GM12874 (cell line): ENCODE measurements around the gene MYO15A.

Source experiments
- TF ChIP-seq, protein P1 (sequence below): IDR thresholded peaks from 2 replicates; pipeline ENCODE4 v1.5.1; 2011; ENCODE audit warnings: low read depth, mild to moderate bottlenecking, control low read depth, low read length, moderate library complexity; ENCODE audit not compliant: insufficient read depth

The MYO15A gene

DNA sequence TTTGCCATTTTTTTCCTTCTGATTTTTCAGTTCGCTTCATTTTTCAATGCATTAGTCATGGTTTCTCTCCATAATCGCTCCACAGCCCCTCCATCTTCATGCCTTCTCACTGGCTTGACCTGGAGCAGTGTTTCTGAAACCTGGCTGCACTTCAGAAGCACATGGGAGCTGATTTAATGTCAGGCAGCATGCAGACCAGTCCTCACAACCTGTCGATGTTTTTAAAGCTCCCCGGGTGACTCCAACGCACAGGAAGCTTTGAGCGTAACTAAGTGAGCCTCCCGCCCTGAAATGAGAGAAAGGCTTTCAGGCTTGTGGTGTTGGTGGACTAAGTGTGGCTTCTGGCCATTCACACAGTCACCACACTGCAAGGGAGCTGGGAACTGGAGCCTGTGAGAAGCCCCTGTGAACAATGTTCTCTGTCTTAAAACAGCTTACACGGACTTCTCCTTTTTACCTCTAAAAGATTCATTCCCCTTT lies 37.7 kb upstream of the MYO15A start:
- TF ChIP-seq, protein P1, sequence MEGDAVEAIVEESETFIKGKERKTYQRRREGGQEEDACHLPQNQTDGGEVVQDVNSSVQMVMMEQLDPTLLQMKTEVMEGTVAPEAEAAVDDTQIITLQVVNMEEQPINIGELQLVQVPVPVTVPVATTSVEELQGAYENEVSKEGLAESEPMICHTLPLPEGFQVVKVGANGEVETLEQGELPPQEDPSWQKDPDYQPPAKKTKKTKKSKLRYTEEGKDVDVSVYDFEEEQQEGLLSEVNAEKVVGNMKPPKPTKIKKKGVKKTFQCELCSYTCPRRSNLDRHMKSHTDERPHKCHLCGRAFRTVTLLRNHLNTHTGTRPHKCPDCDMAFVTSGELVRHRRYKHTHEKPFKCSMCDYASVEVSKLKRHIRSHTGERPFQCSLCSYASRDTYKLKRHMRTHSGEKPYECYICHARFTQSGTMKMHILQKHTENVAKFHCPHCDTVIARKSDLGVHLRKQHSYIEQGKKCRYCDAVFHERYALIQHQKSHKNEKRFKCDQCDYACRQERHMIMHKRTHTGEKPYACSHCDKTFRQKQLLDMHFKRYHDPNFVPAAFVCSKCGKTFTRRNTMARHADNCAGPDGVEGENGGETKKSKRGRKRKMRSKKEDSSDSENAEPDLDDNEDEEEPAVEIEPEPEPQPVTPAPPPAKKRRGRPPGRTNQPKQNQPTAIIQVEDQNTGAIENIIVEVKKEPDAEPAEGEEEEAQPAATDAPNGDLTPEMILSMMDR: no peak

DNA sequence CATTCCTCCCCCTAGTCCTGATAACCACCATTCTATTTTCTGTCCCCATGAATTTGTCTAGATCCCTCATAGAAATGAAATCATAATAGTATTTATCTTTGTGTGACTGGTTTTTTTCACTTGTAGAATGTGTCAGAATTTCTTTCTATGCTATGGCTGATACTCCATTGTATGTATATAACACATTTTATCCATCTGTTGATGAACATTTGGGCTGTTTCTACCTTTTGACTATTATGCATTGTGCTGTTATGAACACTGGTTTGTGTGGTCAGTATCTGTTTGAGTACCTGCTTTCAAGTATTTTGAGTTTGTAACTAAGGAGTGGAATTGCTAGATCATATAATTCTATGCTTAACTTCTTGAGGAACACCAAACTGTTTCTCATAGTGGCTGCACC lies 36.8 kb upstream of the MYO15A start:
- TF ChIP-seq, protein P1: no peak

DNA sequence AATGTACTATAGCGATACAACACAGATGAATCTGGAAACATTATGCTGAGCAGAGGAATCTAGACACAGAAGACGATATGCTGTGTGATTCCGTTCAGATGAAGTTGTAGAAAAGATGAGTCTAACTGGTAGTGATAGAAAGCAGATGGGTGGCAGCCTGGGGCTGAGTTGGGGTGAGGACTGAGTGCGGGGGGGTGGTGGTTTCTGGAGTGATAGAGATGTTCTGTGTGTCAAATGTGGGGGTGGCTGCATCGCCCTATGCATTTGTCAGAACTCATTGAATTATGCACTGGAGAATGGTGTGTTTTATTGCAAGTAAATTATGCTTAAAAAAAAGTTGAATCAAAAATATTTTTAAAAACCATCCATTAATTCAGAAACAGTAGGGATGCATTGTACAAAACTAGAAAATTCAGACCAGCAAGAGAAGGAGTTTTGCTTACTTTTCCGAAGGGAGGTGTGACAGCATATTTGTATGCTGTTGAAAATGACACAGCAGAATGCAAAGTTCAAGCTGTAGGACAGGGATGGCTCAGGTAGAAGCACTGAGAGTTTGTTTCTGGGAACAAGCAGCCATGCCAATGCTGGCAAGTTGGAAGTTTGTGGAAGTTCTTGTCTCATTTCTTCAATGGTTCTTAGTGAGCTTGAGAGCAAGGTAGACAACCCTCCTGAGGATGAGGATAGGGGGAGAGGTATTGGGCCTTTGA lies 33.8 kb upstream of the MYO15A start:
- TF ChIP-seq, protein P1: no peak

DNA sequence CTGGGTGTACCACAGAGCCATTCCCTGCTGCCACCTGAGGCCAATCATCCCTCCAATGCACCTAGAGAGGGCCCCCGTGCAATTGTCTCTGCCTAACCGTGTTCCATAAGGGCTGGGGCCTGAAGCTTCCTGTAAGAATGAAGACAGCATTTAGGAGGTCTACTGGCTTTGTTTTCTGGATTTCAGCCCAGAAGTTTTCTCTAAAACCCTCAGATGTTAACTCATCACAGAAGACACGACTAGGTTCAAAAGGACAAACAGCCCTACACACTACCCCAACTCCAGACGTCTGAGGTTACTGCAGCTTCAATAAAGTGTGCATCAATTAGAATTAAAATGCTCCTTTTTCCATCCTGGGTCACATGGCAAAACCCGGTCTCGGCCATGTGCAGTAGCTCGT lies 31.6 kb upstream of the MYO15A start:
- TF ChIP-seq, protein P1: no peak

DNA sequence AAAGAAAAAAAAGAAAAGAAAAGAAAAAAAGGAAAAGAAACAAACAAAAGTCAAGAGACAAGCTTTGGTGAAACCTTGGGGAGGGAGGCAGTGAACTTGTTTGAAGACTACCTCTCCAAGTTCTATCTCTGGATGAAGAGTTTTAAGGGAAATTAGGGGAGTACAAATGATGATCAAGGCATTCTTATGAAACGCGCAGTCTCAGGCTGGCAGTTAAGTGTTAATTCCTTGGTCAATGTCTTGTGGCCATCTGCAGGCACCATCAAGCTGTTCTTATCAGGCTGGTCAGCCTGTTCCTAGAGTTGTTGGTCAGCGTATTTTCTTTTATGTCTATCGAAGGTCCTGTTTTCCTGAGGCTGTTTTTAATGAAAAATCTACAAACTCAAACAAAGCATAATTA lies 29.0 kb upstream of the MYO15A start:
- TF ChIP-seq, protein P1: no peak

DNA sequence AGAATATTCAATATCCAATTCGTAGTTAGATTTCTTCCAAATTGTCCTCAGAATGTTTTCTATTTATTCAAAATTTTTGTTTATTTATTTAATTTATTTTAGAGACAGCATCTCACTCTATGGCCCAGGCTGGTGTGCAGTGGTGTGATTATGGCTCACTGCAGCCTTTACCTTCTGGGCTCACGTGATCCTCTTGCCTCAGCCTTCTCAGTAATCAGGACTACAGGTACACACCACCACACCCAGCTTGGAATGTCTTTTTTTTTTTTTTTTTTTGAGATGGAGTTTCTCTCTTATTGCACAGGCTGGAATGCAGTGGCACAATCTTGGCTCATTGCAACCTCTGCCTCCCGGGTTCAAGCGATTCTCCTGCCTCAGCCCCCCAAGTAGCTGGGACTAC lies 24.3 kb upstream of the MYO15A start:
- TF ChIP-seq, protein P1: no peak

DNA sequence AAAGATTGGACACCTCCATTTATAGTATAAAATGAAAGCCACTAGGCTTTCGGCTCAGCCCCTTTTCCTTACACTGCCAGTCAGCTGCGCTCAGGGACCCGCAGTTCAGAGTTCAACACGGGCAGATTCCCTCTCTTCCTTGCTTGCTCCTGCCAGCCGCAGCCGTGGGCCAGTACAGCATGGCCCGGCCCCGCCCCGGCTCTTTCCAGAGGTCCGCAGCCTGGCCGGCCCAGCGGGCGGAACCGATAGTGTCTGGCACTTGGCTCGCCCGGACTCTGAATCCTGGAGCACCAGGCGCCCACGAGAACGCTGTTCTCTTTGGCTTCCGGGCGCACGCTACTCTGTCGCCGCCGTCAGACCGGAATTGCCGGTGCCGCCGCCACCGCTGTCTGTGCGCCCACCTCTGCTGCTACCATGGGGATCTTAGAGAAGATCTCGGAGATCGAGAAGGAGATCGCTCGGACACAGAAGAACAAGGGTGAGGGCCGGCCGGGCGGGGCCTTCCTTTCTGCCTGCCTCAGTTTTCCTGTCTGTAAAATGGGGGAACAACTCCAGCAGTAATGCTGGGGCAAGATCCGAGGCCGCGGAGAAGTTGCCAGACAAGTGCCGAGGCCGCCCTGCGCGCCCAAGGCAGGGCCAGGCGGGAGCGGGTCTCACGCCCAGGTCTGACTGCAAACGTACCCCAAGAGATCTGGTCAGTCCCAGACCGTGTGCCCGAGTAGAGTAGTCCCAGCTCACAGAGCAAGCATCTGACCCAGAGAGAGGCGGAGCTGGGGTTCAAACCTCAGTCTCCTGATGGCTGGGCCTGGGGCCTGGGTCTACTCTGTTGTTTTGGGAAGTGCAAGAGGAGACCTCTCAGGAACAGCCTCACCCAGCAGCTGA lies 20.7 kb upstream of the MYO15A start, which contains the start of gene DRG2:
Gene DRG2, plus strand, starts transcription at position 339 of the 882 bp plus-strand sequence. Its CDS starts 76 bp downstream, at position 415.
- TF ChIP-seq, protein P1: no peak
